ENCODE data around the gene OSBP2. TPM values are rescaled to one million over a fixed set of nuclear protein-coding genes. Genes with fewer than 3 reads are reported as not detected.
A peak's percentile ranks its signal among the peaks of the same experiment; 100 is the strongest.

The OSBP2 gene
- total and polyA plus RNA-seq, 2 of the 13 experiments (the other 11 are each of a cell fraction or from before 2014, with no cell fraction given), result 5.0 to 7.7 TPM

GRCh38 chr22:30802202-30803166, 107.8 kb downstream of the OSBP2 start (continued):
- TF ChIP-seq SP1 (IDR thresholded peaks at IDR 0.05), result no peak
- TF ChIP-seq SP1 (CRISPR knock-in tag; IDR thresholded peaks at IDR 0.05), result peak; percentile 57; the same call in 1 of the 2 replicates
- TF ChIP-seq ZSCAN21 (CRISPR knock-in tag; IDR thresholded peaks at IDR 0.05; ENCODE audit: borderline replicate concordance), result peak; percentile 99
- peak; percentile 98 for TF ChIP-seq BATF2 (CRISPR knock-in tag; IDR thresholded peaks at IDR 0.05)
- no peak for TF ChIP-seq ZNF251 (CRISPR knock-in tag; IDR thresholded peaks at IDR 0.05)
- no peak for TF ChIP-seq ZNF382 (CRISPR knock-in tag; IDR thresholded peaks at IDR 0.05; ENCODE audit: borderline replicate concordance)
- TF ChIP-seq ZSCAN31 (CRISPR knock-in tag; IDR thresholded peaks at IDR 0.05; ENCODE audit: low read depth), result peak; percentile 96
- TF ChIP-seq, protein P1, sequence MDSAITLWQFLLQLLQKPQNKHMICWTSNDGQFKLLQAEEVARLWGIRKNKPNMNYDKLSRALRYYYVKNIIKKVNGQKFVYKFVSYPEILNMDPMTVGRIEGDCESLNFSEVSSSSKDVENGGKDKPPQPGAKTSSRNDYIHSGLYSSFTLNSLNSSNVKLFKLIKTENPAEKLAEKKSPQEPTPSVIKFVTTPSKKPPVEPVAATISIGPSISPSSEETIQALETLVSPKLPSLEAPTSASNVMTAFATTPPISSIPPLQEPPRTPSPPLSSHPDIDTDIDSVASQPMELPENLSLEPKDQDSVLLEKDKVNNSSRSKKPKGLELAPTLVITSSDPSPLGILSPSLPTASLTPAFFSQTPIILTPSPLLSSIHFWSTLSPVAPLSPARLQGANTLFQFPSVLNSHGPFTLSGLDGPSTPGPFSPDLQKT (CRISPR knock-in tag; IDR thresholded peaks at IDR 0.05; ENCODE audit: borderline replicate concordance), result peak; percentile 81; the same call in 1 of the 2 replicates
- no peak for TF ChIP-seq ELF4 (CRISPR knock-in tag; IDR thresholded peaks at IDR 0.05; ENCODE audit: borderline replicate concordance)
- TF ChIP-seq PATZ1 (CRISPR knock-in tag; IDR thresholded peaks at IDR 0.05), result peak; percentile 74
- TF ChIP-seq, protein P2, sequence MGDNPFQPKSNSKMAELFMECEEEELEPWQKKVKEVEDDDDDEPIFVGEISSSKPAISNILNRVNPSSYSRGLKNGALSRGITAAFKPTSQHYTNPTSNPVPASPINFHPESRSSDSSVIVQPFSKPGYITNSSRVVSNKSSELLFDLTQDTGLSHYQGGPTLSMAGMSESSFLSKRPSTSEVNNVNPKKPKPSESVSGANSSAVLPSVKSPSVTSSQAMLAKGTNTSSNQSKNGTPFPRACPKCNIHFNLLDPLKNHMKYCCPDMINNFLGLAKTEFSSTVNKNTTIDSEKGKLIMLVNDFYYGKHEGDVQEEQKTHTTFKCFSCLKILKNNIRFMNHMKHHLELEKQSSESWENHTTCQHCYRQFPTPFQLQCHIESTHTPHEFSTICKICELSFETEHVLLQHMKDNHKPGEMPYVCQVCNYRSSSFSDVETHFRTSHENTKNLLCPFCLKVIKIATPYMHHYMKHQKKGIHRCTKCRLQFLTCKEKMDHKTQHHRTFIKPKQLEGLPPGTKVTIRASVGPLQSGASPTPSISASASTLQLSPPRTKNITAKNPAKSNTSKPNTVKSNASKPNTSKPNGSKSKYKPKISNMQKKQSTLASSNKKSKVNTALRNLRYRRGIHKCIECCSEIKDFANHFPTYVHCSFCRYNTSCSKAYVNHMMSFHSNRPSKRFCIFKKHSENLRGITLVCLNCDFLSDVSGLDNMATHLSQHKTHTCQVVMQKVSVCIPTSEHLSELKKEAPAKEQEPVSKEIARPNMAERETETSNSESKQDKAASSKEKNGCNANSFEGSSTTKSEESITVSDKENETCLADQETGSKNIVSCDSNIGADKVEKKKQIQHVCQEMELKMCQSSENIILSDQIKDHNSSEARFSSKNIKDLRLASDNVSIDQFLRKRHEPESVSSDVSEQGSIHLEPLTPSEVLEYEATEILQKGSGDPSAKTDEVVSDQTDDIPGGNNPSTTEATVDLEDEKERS (CRISPR knock-in tag; IDR thresholded peaks at IDR 0.05), result peak; percentile 92
- TF ChIP-seq CREM (IDR thresholded peaks at IDR 0.05), result no peak
- TF ChIP-seq CREM (CRISPR knock-in tag; IDR thresholded peaks at IDR 0.05), result no peak
- peak; percentile 42; the same call in 1 of the 2 replicates for TF ChIP-seq TAF1 (CRISPR knock-in tag; IDR thresholded peaks at IDR 0.05)
- no peak for TF ChIP-seq PRPF4 (IDR thresholded peaks at IDR 0.05; ENCODE audit: low read depth, low read length, poor library complexity, severe bottlenecking)
- TF ChIP-seq PAX8 (CRISPR knock-in tag; IDR thresholded peaks at IDR 0.05; ENCODE audit: borderline replicate concordance), result peak; percentile 93; the same call in 1 of the 2 replicates
- TF ChIP-seq ZNF292 (CRISPR knock-in tag; IDR thresholded peaks at IDR 0.05; ENCODE audit: borderline replicate concordance, low read depth), result no peak
- TF ChIP-seq MTA3 (CRISPR knock-in tag; IDR thresholded peaks at IDR 0.05), result no peak
- no peak for TF ChIP-seq RAD51 (IDR thresholded peaks at IDR 0.05; ENCODE audit: borderline replicate concordance)
- TF ChIP-seq, protein P3, sequence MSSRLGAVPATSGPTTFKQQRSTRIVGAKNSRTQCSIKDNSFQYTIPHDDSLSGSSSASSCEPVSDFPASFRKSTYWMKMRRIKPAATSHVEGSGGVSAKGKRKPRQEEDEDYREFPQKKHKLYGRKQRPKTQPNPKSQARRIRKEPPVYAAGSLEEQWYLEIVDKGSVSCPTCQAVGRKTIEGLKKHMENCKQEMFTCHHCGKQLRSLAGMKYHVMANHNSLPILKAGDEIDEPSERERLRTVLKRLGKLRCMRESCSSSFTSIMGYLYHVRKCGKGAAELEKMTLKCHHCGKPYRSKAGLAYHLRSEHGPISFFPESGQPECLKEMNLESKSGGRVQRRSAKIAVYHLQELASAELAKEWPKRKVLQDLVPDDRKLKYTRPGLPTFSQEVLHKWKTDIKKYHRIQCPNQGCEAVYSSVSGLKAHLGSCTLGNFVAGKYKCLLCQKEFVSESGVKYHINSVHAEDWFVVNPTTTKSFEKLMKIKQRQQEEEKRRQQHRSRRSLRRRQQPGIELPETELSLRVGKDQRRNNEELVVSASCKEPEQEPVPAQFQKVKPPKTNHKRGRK (CRISPR knock-in tag; IDR thresholded peaks at IDR 0.05), result no peak
- peak; percentile 83 for TF ChIP-seq ZNF768 (CRISPR knock-in tag; IDR thresholded peaks at IDR 0.05)
